ENCODE data around the gene ASB12.

ASB12 gene

GRCh38 chrX:64186974-64187761 is 43.2 kb downstream of the ASB12 start:
- no peak for DNase-seq

- DNase-seq = no peak
Measured at GRCh38 chrX:64184396-64184795, 46.0 kb downstream of the ASB12 start.

DNA sequence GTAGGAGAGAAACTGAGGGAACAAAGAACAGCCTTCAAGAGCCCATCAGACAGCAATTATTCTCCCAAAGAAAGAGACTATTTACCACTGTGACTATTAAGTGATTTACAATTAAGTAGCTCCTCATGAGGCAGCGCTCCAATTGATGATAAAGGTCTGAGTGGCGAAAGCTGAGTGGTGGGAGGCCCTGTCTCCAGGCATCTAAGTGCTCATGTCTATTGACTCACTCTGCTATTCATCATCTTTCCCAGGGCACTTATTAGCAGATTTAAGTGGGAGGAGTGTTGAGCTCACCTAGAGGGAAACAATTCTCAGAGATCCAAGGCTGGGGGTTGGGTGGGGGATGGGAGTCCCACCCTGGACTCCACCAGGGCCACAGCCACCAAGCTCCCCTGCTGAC is 48.2 kb downstream of the ASB12 start:
- no peak for DNase-seq

DNA sequence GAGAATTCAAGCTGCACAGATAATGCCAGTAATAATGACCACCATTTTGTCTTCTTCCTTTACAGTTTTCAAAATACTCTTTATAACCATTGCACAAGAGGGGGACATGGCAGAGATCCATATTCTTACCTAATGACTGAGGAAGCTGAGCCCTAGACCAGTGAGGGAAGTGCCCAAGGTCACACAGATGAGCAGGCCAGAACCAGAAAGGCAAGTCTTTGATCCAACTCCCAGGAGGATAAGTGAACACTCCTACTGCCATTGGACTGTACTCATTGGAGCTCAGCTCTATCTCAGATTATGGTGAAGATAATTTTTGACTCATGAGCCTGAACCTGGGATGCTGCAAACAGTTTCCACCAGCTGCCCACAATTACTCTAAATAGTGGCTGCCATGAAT is 53.5 kb downstream of the ASB12 start:
- no peak for DNase-seq
